Body of pancreas (tissue), 4 donors: Measurements from ENCODE around the gene PLCB4.

ENCODE experiments used
- CTCF ChIP-seq, 7 experiments: fragments of 450-650 bp in 4 of 7; fragments of 200-600 bp in 3 of 7; sonication (generic) in 3 of 7; IDR thresholded peaks; one replicate each; pipeline ENCODE4 v1.5.1; 2016 to 2019; ENCODE audit warnings: antibody characterized with exemption in 7 of 7
- POLR2A ChIP-seq, 3 donors: fragments of 450-650 bp; IDR thresholded peaks; one replicate each; pipeline ENCODE4 v1.6.1; 2016; ENCODE audit warnings: antibody characterized with exemption in 3 of 3, mild to moderate bottlenecking in 2 of 3

- TF ChIP-seq CTCF (IDR thresholded peaks at IDR 0.05), result no peak
- TF ChIP-seq POLR2A (IDR thresholded peaks at IDR 0.05), result no peak
Observed at GRCh38 chr20:9092655-9093054, 23.8 kb downstream of the PLCB4 start.
